Peyer's patch (tissue), 4 donors: Measurements from ENCODE around the gene ADAMTS15.

Experiments
- CTCF ChIP-seq, 6 experiments: fragments of 450-650 bp in 4 of 6; fragments of 200-600 bp in 2 of 6; sonication (generic) in 1 of 6; IDR thresholded peaks; one replicate each; pipeline ENCODE4 v1.5.1; 2017 to 2019; ENCODE audit warnings: antibody characterized with exemption in 6 of 6, mild to moderate bottlenecking in 3 of 6, moderate library complexity in 1 of 6
- POLR2A ChIP-seq, 2 donors: fragments of 450-650 bp; IDR thresholded peaks; one replicate each; pipeline ENCODE4 v1.5.1; 2017; ENCODE audit warnings: antibody characterized with exemption in 2 of 2, mild to moderate bottlenecking in 2 of 2, moderate library complexity in 2 of 2

- no peak for TF ChIP-seq CTCF (IDR thresholded peaks at IDR 0.05)
- TF ChIP-seq POLR2A (IDR thresholded peaks at IDR 0.05) = no peak
Observed at GRCh38 chr11:130514851-130515250, 66.4 kb downstream of the ADAMTS15 start.
